Ishikawa (cell line): ENCODE measurements around the gene PTK6.

Source experiments
- CEBPB ChIP-seq: IDR thresholded peaks from 2 replicates; pipeline ENCODE4 v1.6.1; 2012
- EGR1 ChIP-seq: IDR thresholded peaks from 2 replicates; pipeline ENCODE4 v1.6.1; 2012
- EP300 ChIP-seq: IDR thresholded peaks from 2 replicates; pipeline ENCODE4 v1.6.1; 2012; ENCODE audit warnings: borderline replicate concordance
- TAF1 ChIP-seq: IDR thresholded peaks from 2 replicates; pipeline ENCODE4 v1.6.1; 2012; ENCODE audit warnings: low read depth, mild to moderate bottlenecking
- YY1 ChIP-seq: IDR thresholded peaks from 2 replicates; pipeline ENCODE4 v1.6.1; 2012; ENCODE audit warnings: low read depth
- TF ChIP-seq, protein P1 (sequence below): IDR thresholded peaks from 2 replicates; pipeline ENCODE4 v1.6.1; 2012
- TF ChIP-seq, protein P2 (sequence below): IDR thresholded peaks from 2 replicates; pipeline ENCODE4 v1.6.1; 2012; ENCODE audit warnings: low read depth, mild to moderate bottlenecking

DNA sequence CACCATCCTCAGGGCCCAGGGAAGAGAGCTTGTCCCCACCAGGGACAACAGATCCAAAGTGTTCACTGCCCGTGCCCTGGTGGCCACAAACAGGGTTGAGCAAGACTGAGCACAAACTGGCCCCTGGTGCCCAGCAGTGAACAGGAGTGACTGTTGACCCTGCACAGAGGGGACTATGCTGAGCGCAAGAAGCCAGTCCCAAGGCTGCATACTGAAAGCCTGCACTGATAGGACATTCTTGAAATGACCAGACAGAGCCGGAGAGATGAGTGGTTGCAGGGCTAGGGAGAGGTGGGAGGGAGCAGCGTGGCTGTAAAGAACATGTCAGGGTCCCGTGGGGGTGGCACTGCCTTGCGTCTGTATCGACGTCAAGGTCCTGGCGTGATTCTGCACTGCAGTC, 13.9 kb upstream of the PTK6 start:
- TF ChIP-seq EP300, result no peak
- TF ChIP-seq, protein P1, sequence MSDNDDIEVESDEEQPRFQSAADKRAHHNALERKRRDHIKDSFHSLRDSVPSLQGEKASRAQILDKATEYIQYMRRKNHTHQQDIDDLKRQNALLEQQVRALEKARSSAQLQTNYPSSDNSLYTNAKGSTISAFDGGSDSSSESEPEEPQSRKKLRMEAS, result no peak
- TF ChIP-seq, protein P2, sequence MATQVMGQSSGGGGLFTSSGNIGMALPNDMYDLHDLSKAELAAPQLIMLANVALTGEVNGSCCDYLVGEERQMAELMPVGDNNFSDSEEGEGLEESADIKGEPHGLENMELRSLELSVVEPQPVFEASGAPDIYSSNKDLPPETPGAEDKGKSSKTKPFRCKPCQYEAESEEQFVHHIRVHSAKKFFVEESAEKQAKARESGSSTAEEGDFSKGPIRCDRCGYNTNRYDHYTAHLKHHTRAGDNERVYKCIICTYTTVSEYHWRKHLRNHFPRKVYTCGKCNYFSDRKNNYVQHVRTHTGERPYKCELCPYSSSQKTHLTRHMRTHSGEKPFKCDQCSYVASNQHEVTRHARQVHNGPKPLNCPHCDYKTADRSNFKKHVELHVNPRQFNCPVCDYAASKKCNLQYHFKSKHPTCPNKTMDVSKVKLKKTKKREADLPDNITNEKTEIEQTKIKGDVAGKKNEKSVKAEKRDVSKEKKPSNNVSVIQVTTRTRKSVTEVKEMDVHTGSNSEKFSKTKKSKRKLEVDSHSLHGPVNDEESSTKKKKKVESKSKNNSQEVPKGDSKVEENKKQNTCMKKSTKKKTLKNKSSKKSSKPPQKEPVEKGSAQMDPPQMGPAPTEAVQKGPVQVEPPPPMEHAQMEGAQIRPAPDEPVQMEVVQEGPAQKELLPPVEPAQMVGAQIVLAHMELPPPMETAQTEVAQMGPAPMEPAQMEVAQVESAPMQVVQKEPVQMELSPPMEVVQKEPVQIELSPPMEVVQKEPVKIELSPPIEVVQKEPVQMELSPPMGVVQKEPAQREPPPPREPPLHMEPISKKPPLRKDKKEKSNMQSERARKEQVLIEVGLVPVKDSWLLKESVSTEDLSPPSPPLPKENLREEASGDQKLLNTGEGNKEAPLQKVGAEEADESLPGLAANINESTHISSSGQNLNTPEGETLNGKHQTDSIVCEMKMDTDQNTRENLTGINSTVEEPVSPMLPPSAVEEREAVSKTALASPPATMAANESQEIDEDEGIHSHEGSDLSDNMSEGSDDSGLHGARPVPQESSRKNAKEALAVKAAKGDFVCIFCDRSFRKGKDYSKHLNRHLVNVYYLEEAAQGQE, result no peak
- no peak for TF ChIP-seq CEBPB
- TF ChIP-seq YY1, result no peak
- TF ChIP-seq TAF1, result no peak
- TF ChIP-seq EGR1, result no peak
